ENCODE results near the gene PITX3. TPM values are rescaled to one million over a fixed set of nuclear protein-coding genes. Genes with fewer than 3 reads are reported as not detected.

The PITX3 gene
- total and polyA plus RNA-seq, 2 experiments from 2014 or later = 0.34 TPM; not detected in 1

GRCh38 chr10:102234888-102235597 lies 6.3 kb downstream of the PITX3 start:
- no peak for ATAC-seq
- Histone ChIP-seq H3F3A (replicated peaks; ENCODE audit: low read depth) (no peaks in the 10 kb centered on the region), H3K27me3 (ENCODE audit: insufficient read depth) (peaks cover 98% of the 10 kb centered on the region), H4K20me1 (replicated peaks; ENCODE audit: insufficient read depth) (no peaks in the 10 kb centered on the region; the same call in 1 of the 2 replicates), H3K27ac (ENCODE audit: low read depth) (no peak overlapping the region), H3K36me3 (ENCODE audit: insufficient read depth) (no peaks in the 10 kb centered on the region), H3K4me1 (ENCODE audit: insufficient read depth) (peaks cover 3% of the 10 kb centered on the region; the same call in 1 of the 2 replicates), H3K4me2 (no peak overlapping the region), H3K79me2 (replicated peaks; ENCODE audit: insufficient read depth) (no peaks in the 10 kb centered on the region), H3K4me3 (no peak overlapping the region), H2AFZ (no peak overlapping the region), H3K9me2 (ENCODE audit: insufficient read depth) (no peaks in the 10 kb centered on the region)
- no peak overlapping the region for H3K27ac Mint-ChIP-seq
- H3K27me3 Mint-ChIP-seq (ENCODE audit: insufficient read depth, low read depth, poor library complexity) = peaks cover 84% of the 10 kb centered on the region
- no peak for TF ChIP-seq STAT1 (IDR thresholded peaks at IDR 0.05; ENCODE audit: unreplicated experiment)
- TF ChIP-seq, protein P1, sequence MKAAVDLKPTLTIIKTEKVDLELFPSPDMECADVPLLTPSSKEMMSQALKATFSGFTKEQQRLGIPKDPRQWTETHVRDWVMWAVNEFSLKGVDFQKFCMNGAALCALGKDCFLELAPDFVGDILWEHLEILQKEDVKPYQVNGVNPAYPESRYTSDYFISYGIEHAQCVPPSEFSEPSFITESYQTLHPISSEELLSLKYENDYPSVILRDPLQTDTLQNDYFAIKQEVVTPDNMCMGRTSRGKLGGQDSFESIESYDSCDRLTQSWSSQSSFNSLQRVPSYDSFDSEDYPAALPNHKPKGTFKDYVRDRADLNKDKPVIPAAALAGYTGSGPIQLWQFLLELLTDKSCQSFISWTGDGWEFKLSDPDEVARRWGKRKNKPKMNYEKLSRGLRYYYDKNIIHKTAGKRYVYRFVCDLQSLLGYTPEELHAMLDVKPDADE (IDR thresholded peaks at IDR 0.05) = no peak
- TF ChIP-seq CREB1 (CRISPR knock-in tag; IDR thresholded peaks at IDR 0.05; ENCODE audit: low read depth) = no peak
- TF ChIP-seq ZNF114 (CRISPR knock-in tag; IDR thresholded peaks at IDR 0.05) = no peak
- no peak for TF ChIP-seq EZH2 (IDR thresholded peaks at IDR 0.05; ENCODE audit: low read depth, unreplicated experiment)
- TF ChIP-seq JUNB (IDR thresholded peaks at IDR 0.05; ENCODE audit: unreplicated experiment) = no peak
- no peak for TF ChIP-seq ZNF462 (CRISPR knock-in tag; IDR thresholded peaks at IDR 0.05)
- TF ChIP-seq ZNF331 (CRISPR knock-in tag; IDR thresholded peaks at IDR 0.05; ENCODE audit: low read depth) = no peak
- no peak for TF ChIP-seq EZH2phosphoT487 (IDR thresholded peaks at IDR 0.05; ENCODE audit: unreplicated experiment)
- no peak for TF ChIP-seq NANOG (IDR thresholded peaks at IDR 0.05; ENCODE audit: borderline replicate concordance)
- no peak for TF ChIP-seq REST (IDR thresholded peaks at IDR 0.05; ENCODE audit: unreplicated experiment)
- TF ChIP-seq POLR2AphosphoS5 (IDR thresholded peaks at IDR 0.05; ENCODE audit: low read depth) = no peak
- TF ChIP-seq, protein P2, sequence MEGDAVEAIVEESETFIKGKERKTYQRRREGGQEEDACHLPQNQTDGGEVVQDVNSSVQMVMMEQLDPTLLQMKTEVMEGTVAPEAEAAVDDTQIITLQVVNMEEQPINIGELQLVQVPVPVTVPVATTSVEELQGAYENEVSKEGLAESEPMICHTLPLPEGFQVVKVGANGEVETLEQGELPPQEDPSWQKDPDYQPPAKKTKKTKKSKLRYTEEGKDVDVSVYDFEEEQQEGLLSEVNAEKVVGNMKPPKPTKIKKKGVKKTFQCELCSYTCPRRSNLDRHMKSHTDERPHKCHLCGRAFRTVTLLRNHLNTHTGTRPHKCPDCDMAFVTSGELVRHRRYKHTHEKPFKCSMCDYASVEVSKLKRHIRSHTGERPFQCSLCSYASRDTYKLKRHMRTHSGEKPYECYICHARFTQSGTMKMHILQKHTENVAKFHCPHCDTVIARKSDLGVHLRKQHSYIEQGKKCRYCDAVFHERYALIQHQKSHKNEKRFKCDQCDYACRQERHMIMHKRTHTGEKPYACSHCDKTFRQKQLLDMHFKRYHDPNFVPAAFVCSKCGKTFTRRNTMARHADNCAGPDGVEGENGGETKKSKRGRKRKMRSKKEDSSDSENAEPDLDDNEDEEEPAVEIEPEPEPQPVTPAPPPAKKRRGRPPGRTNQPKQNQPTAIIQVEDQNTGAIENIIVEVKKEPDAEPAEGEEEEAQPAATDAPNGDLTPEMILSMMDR (conservative IDR thresholded peaks at IDR 0.05; ENCODE audit: low read depth in 2 of 2) = no peak
- H3K9me3 Mint-ChIP-seq = no peaks in the 10 kb centered on the region
- H3K36me3 Mint-ChIP-seq (ENCODE audit: low read depth) = no peaks in the 10 kb centered on the region
- no peak for DNase-seq (ENCODE audit: low spot score)
- H3K4me1 Mint-ChIP-seq = peaks cover 8% of the 10 kb centered on the region
- no peak overlapping the region for H3K4me3 Mint-ChIP-seq
